ENCODE results near the gene TMCO6.

- TF ChIP-seq CTCF (IDR thresholded peaks at IDR 0.05; ENCODE audit: low read length) (no peak), EZH2 (IDR thresholded peaks at IDR 0.05; ENCODE audit: borderline replicate concordance, low read length) (no peak)
Observed at GRCh38 chr5:140603734-140604133, 35.5 kb upstream of the TMCO6 start.
